ENCODE measurements around the gene ZNF280D.

- TF ChIP-seq CTCF (IDR thresholded peaks at IDR 0.05) (no peak), POLR2A (IDR thresholded peaks at IDR 0.05) (no peak)
Observed at GRCh38 chr15:56749982-56750381, 16.7 kb upstream of the ZNF280D start.
